A549 (cell line): ENCODE data around the gene RIC1. TPM values are rescaled to one million over a fixed set of nuclear protein-coding genes. Genes with fewer than 3 reads are reported as not detected.

Source experiments
- ATAC-seq, 2 experiments: fragments of 200-7000 bp in 1 of 2; fragments of >200 bp in 1 of 2; cut with Nextera tagmentation in 1 of 2; cut with Tn5 transposase in 1 of 2; 3 replicates each; pipeline versions ENCODE4 v1.8.0 to v1.9.1; 2018 to 2020; ENCODE audit warnings: mild to moderate bottlenecking in 1 of 2, moderate library complexity in 1 of 2
- CTCF ChIA-PET: fragments of 300-600 bp; sonication (Branson Sonifier 250); formaldehyde crosslinking; extraction: SDS; loops from one replicate; lab custom pipeline; 2021; ENCODE audit warnings: antibody characterized with exemption, inconsistent platforms; lab: Yijun Ruan, JAX
- POLR2A ChIA-PET: fragments of 350-600 bp; formaldehyde crosslinking; extraction: SDS; loops from one replicate; lab custom pipeline; 2021; ENCODE audit warnings: antibody characterized with exemption, inconsistent platforms; lab: Yijun Ruan, JAX
- DNase-seq, 2 experiments: peaks; one replicate each; pipeline versions ENCODE4 v3.0.0 to v3.0.0-alpha.2; 2011 to 2016; ENCODE audit warnings: low read depth in 1 of 2, low spot score in 1 of 2
- FAIRE-seq: peaks from 2 replicates; lab custom pipeline; 2011; peaks lifted over from hg19 to GRCh38; lab: Jason Lieb, UNC
- H3K27ac ChIP-seq, 2 experiments: fragments of >200 bp; sonication (Bioruptor Twin); formaldehyde crosslinking; 3 replicates each; pipeline ENCODE4 v1.5.1; 2016 to 2017
- H3K4me1 ChIP-seq: fragments of >200 bp; sonication (Bioruptor Twin); formaldehyde crosslinking; 3 replicates; pipeline ENCODE4 v1.6.1; 2016
- H3K4me2 ChIP-seq: fragments of >200 bp; sonication (Bioruptor Twin); formaldehyde crosslinking; 3 replicates; pipeline ENCODE4 v1.6.1; 2016
- H3K4me3 ChIP-seq: fragments of >200 bp; sonication (Bioruptor Twin); formaldehyde crosslinking; 3 replicates; pipeline ENCODE4 v1.5.1; 2016
- H3K9me3 ChIP-seq: fragments of >200 bp; sonication (Bioruptor Twin); formaldehyde crosslinking; 3 replicates; pipeline ENCODE4 v1.6.1; 2016
- BHLHE40 ChIP-seq: IDR thresholded peaks from 2 replicates; pipeline ENCODE4 v1.6.1; 2012; ENCODE audit warnings: low read depth, low read length, inconsistent platforms
- CBX2 ChIP-seq: fragments of 200-600 bp; sonication (generic); IDR thresholded peaks from 2 replicates; pipeline ENCODE4 v1.6.1; 2016; ENCODE audit warnings: low read depth, mild to moderate bottlenecking, borderline replicate concordance
- CHD2 ChIP-seq: fragments of 150-350 bp; IDR thresholded peaks from 2 replicates; pipeline ENCODE4 v1.6.1; 2014; ENCODE audit warnings: low read length; ENCODE audit not compliant: partially characterized antibody
- CTCF ChIP-seq: fragments of >200 bp; sonication (Bioruptor Twin); formaldehyde crosslinking; IDR thresholded peaks from 3 replicates; pipeline ENCODE4 v1.5.1; 2016
- E2F6 ChIP-seq: IDR thresholded peaks from 2 replicates; pipeline ENCODE4 v1.6.1; 2012; ENCODE audit warnings: low read depth, borderline replicate concordance
- EHMT2 ChIP-seq: fragments of 200-600 bp; sonication (generic); IDR thresholded peaks from 2 replicates; pipeline ENCODE4 v1.6.1; 2016; ENCODE audit warnings: antibody characterized with exemption, low read depth, mild to moderate bottlenecking, moderate library complexity
- HDAC2 ChIP-seq: fragments of 200-600 bp; sonication (generic); IDR thresholded peaks from 2 replicates; pipeline ENCODE4 v1.6.1; 2016
- HEYL ChIP-seq: fragments of 250-450 bp; sonication (Bioruptor Pico); IDR thresholded peaks from 2 replicates; pipeline ENCODE4 v1.8.0; 2021; ENCODE audit warnings: mild to moderate bottlenecking, moderate library complexity
- HOXB5 ChIP-seq: fragments of 250-450 bp; sonication (Bioruptor Pico); IDR thresholded peaks from 2 replicates; pipeline ENCODE4 v1.5.0; 2020; ENCODE audit warnings: mild to moderate bottlenecking, moderate library complexity
- JUN ChIP-seq, 2 experiments: fragments of >200 bp; sonication (Bioruptor Twin); formaldehyde crosslinking; IDR thresholded peaks; 2 replicates in 1 of 2; 3 replicates in 1 of 2; pipeline ENCODE4 v1.6.1; 2016 to 2017
- JUNB ChIP-seq: fragments of >200 bp; sonication (Bioruptor Twin); formaldehyde crosslinking; IDR thresholded peaks from 2 replicates; pipeline ENCODE4 v1.6.1; 2016
- KDM1A ChIP-seq: fragments of 200-600 bp; sonication (generic); IDR thresholded peaks from 2 replicates; pipeline ENCODE4 v1.6.1; 2016; ENCODE audit warnings: low read depth, mild to moderate bottlenecking
- KDM5A ChIP-seq: fragments of 200-600 bp; sonication (generic); IDR thresholded peaks from 2 replicates; pipeline ENCODE4 v1.6.1; 2016; ENCODE audit warnings: antibody characterized with exemption, mild to moderate bottlenecking
- MAFK ChIP-seq: fragments of 450-650 bp; IDR thresholded peaks from 2 replicates; pipeline ENCODE4 v1.6.1; 2014; ENCODE audit not compliant: partially characterized antibody
- MAZ ChIP-seq: fragments of 150-350 bp; IDR thresholded peaks from 2 replicates; pipeline ENCODE4 v1.6.1; 2014; ENCODE audit warnings: antibody characterized with exemption, low read depth, low read length, borderline replicate concordance
- RCOR1 ChIP-seq: fragments of 150-350 bp; IDR thresholded peaks from 2 replicates; pipeline ENCODE4 v1.6.1; 2014; ENCODE audit warnings: antibody characterized with exemption, low read length, low read depth
- REST ChIP-seq: fragments of 200-600 bp; sonication (generic); IDR thresholded peaks from 2 replicates; pipeline ENCODE4 v1.6.1; 2016; ENCODE audit warnings: antibody characterized with exemption, mild to moderate bottlenecking, moderate library complexity
- TFCP2L1 ChIP-seq: fragments of 250-450 bp; sonication (Bioruptor Pico); IDR thresholded peaks from 2 replicates; pipeline ENCODE4 v1.5.0; 2021; ENCODE audit warnings: mild to moderate bottlenecking
- ZC3H11A ChIP-seq: fragments of 450-650 bp; IDR thresholded peaks from 2 replicates; pipeline ENCODE4 v1.6.1; 2014; ENCODE audit warnings: antibody characterized with exemption, mild to moderate bottlenecking
- ZFP36 ChIP-seq: fragments of 450-650 bp; IDR thresholded peaks from 2 replicates; pipeline ENCODE4 v1.6.1; 2014; ENCODE audit warnings: borderline replicate concordance; ENCODE audit not compliant: partially characterized antibody
- ZNF302 ChIP-seq: fragments of 250-450 bp; sonication (Bioruptor Pico); IDR thresholded peaks from 2 replicates; pipeline ENCODE4 v1.9.0; 2021; ENCODE audit warnings: inconsistent platforms, mild to moderate bottlenecking, moderate library complexity
- ZSCAN20 ChIP-seq: fragments of 250-450 bp; sonication (Bioruptor Pico); IDR thresholded peaks from 2 replicates; pipeline ENCODE4 v1.8.0; 2022; ENCODE audit warnings: mild to moderate bottlenecking, moderate library complexity
- WGBS: methylation state at CpG from one replicate; pipeline ENCODE4 v1.1.6; 2017; ENCODE audit errors: missing lambda C conversion rate; 5-methylcytosine and 5-hydroxymethylcytosine counted together
- polyA plus RNA-seq, 4 experiments: library from polyadenylated mRNA; depleted of rRNA in 3 of 4; stranded (reverse); fragments of >200 nt; fragmentation: RNase III in 1 of 4; extraction: RNeasy Plus Mini Kit Qiagen cat#74134 plus additional on column Dnase treatment in 1 of 4; gene quantifications; 2 replicates in 3 of 4; 3 replicates in 1 of 4; pipeline ENCODE4 v1.2.3, GENCODE V29; 2011 to 2017
- TF ChIP-seq, protein P1 (sequence below): IDR thresholded peaks from 2 replicates; pipeline ENCODE4 v1.6.1; 2012

The RIC1 gene
- polyA plus RNA-seq, 2 of the 4 experiments (the other 2 are of a cell fraction) = 10.7 to 26.8 TPM

DNA sequence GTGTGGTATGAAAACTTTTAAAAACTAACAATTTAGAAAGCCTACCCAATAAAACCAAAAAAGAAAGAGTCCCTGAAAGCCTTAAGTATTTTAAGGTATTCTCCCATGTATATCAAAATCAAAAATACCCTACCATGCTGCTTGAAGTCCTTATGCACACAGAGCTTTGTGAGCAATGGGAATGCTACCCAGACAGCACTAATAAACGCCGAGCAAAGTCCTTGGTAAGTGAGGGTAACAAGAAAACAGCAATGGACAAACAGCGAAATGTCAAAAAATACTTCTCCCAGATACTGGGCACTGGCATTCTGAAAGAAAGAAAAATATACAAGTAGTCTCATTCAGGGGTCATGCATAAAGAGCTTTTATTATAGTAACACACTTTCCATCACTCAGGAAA, 176.6 kb downstream of the RIC1 start (continued):
- TF ChIP-seq CTCF (no peak), KDM5A (no peak)
- TF ChIP-seq, all 56 proteins: peak for 0

- Histone ChIP-seq H3K4me1 (peaks cover 30% of the 10 kb centered on the region), H3K9me3 (no peaks in the 10 kb centered on the region), H3K27ac (no peak overlapping the region), H3K4me2 (no peak overlapping the region), H3K4me3 (no peak overlapping the region)
- 89% methylated on average over 1 of the region's 1 CpG for WGBS
- FAIRE-seq = no peak
- no peak for DNase-seq
- POLR2A ChIA-PET = no interaction called here
- no peak for ATAC-seq
- TF ChIP-seq ZC3H11A (no peak), HEYL (no peak), ZFP36 (no peak), HDAC2 (no peak), CHD2 (no peak), KDM1A (no peak), CBX2 (no peak), E2F6 (no peak), JUNB (no peak)
- CTCF ChIA-PET = interaction anchor here (0.7 to 2.6 kb wide), 6 partner anchors 9 to 243 kb away, joined by 3 to 15 read pairs (median 4); partner anchors contain the start of gene ERMP1
These were observed 182.8 kb downstream of the RIC1 start for GRCh38 chr9:5811751-5812150.

- peaks cover 45% of the 10 kb centered on the region for H3K4me1 ChIP-seq
- no peak overlapping the region for H3K4me3 ChIP-seq
- ChIA-PET POLR2A (no interaction called here), CTCF (no interaction called here)
- 0 out of 3 replicates have a peak overlapping the region, but pooled peaks have one; percentile 5 for H3K4me2 ChIP-seq
- FAIRE-seq = no peak
- H3K9me3 ChIP-seq = no peaks in the 10 kb centered on the region
- no peak for TF ChIP-seq ZFP36
- no peak for TF ChIP-seq ZSCAN20 (CRISPR knock-in tag)
- TF ChIP-seq EHMT2 = no peak
- TF ChIP-seq, protein P1, sequence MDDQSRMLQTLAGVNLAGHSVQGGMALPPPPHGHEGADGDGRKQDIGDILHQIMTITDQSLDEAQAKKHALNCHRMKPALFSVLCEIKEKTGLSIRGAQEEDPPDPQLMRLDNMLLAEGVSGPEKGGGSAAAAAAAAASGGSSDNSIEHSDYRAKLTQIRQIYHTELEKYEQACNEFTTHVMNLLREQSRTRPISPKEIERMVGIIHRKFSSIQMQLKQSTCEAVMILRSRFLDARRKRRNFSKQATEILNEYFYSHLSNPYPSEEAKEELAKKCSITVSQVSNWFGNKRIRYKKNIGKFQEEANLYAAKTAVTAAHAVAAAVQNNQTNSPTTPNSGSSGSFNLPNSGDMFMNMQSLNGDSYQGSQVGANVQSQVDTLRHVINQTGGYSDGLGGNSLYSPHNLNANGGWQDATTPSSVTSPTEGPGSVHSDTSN = no peak
- no peak for TF ChIP-seq JUN (IDR thresholded peaks at IDR 0.05)
- TF ChIP-seq REST = no peak
- no peak for TF ChIP-seq HOXB5 (CRISPR knock-in tag)
- no peak for TF ChIP-seq BHLHE40
- TF ChIP-seq TFCP2L1 = no peak
- TF ChIP-seq CTCF = no peak
- TF ChIP-seq MAFK = no peak
- no peak for TF ChIP-seq MAZ
- TF ChIP-seq JUNB = no peak
- no peak for TF ChIP-seq ZNF302 (CRISPR knock-in tag)
- TF ChIP-seq RCOR1 = no peak
- H3K27ac ChIP-seq = peak overlapping the region in 1 of 2 experiments; percentile 37; a peak in 2 of 6 replicates
- no peak; a peak in 1 of 6 replicates for ATAC-seq
- DNase-seq = no peak
- 61% methylated on average over 3 of the region's 3 CpGs for WGBS
These were observed 184.9 kb downstream of the RIC1 start for GRCh38 chr9:5813824-5814223.
